ENCODE measurements around the gene NUB1. TPM values are rescaled to one million over a fixed set of nuclear protein-coding genes. Genes with fewer than 3 reads are reported as not detected.

Gene NUB1
- total RNA-seq, 4 donors from 2014 or later = 40.1 to 48.3 (median 47.5) TPM

- no peak for TF ChIP-seq POLR2A (IDR thresholded peaks at IDR 0.05)
- TF ChIP-seq CTCF (IDR thresholded peaks at IDR 0.05) = no peak
- WGBS, 2 donors = 70 to 73% methylated on average over 3 of the region's 3 CpGs
- no peak for DNase-seq (ENCODE audit: low spot score in 2 of 2)
- no peak overlapping the region for H3K4me3 ChIP-seq (ENCODE audit: low read depth, poor library complexity, severe bottlenecking)
- intact Hi-C loops (cut with DNase I; ENCODE audit: low total_unique reads) = no loop called here
Measured at GRCh38 chr7:151321341-151321740, 20.3 kb upstream of the NUB1 start.

- DNase-seq (ENCODE audit: low spot score in 2 of 2) = no peak
- intact Hi-C loops (cut with DNase I; ENCODE audit: low total_unique reads) = no loop called here
- no peak overlapping the region for H3K4me3 ChIP-seq (ENCODE audit: low read depth, poor library complexity, severe bottlenecking)
- no peak for TF ChIP-seq CTCF (IDR thresholded peaks at IDR 0.05)
- no peak for TF ChIP-seq POLR2A (IDR thresholded peaks at IDR 0.05)
Measured at GRCh38 chr7:151322906-151323305, 18.7 kb upstream of the NUB1 start.

GRCh38 chr7:151327022-151327421 is 14.6 kb upstream of the NUB1 start:
- WGBS, 2 donors = 68 to 81% methylated on average over 2 of the region's 2 CpGs
- no peak for DNase-seq (ENCODE audit: low spot score in 2 of 2)
- TF ChIP-seq CTCF (IDR thresholded peaks at IDR 0.05) (no peak), POLR2A (IDR thresholded peaks at IDR 0.05) (no peak)
- no peak overlapping the region for H3K4me3 ChIP-seq (ENCODE audit: low read depth, poor library complexity, severe bottlenecking)
- intact Hi-C loops (cut with DNase I; ENCODE audit: low total_unique reads) = no loop called here

GRCh38 chr7:151327659-151328058 is 14.0 kb upstream of the NUB1 start:
- TF ChIP-seq CTCF (IDR thresholded peaks at IDR 0.05) (no peak), POLR2A (IDR thresholded peaks at IDR 0.05) (no peak)
- intact Hi-C loops (cut with DNase I; ENCODE audit: low total_unique reads) = no loop called here
- H3K4me3 ChIP-seq (ENCODE audit: low read depth, poor library complexity, severe bottlenecking) = no peak overlapping the region
- 71 to 82% methylated on average over 2 of the region's 2 CpGs for WGBS, 2 donors
- DNase-seq (ENCODE audit: low spot score in 2 of 2) = no peak

GRCh38 chr7:151330181-151330580 is 11.4 kb upstream of the NUB1 start:
- H3K4me3 ChIP-seq (ENCODE audit: low read depth, poor library complexity, severe bottlenecking) = no peak overlapping the region
- intact Hi-C loops (cut with DNase I; ENCODE audit: low total_unique reads) = no loop called here
- DNase-seq (ENCODE audit: low spot score in 2 of 2) = no peak
- no peak for TF ChIP-seq POLR2A (IDR thresholded peaks at IDR 0.05)
- no peak for TF ChIP-seq CTCF (IDR thresholded peaks at IDR 0.05)

GRCh38 chr7:151330661-151331060 is 11.0 kb upstream of the NUB1 start:
- intact Hi-C loops (cut with DNase I; ENCODE audit: low total_unique reads) = no loop called here
- H3K4me3 ChIP-seq (ENCODE audit: low read depth, poor library complexity, severe bottlenecking) = no peak overlapping the region
- 68 to 69% methylated on average over 3 of the region's 3 CpGs for WGBS, 2 donors
- no peak for DNase-seq (ENCODE audit: low spot score in 2 of 2)
- TF ChIP-seq CTCF (IDR thresholded peaks at IDR 0.05) = no peak
- no peak for TF ChIP-seq POLR2A (IDR thresholded peaks at IDR 0.05)
